Epithelial cell of esophagus (primary cell): ENCODE results near the gene WRNIP1.
A peak's percentile ranks its signal among the peaks of the same experiment; 100 is the strongest.
"Not testable (repeated sequence)": the region's sequence is repeated elsewhere in the genome, so short reads cannot be mapped to it uniquely, and the experiment has no call there.

Source experiments
- DNase-seq: peaks from one replicate; pipeline ENCODE4 v3.0.0; 2010; ENCODE audit warnings: low read depth
- H3K4me3 ChIP-seq: 2 replicates; pipeline ENCODE4 v1.5.1; 2011; ENCODE audit warnings: mild to moderate bottlenecking, low read length, control low read depth
- CTCF ChIP-seq: IDR thresholded peaks from 2 replicates; pipeline ENCODE4 v1.5.1; 2011; ENCODE audit warnings: low read depth, mild to moderate bottlenecking, low read length, control low read depth, inconsistent platforms; ENCODE audit not compliant: insufficient read depth; ENCODE audit errors: missing control alignments

Gene WRNIP1

GRCh38 chr6:2760882-2761842, 4.0 kb upstream of the WRNIP1 start:
- peak; percentile 63 for DNase-seq
- no peak overlapping the region for H3K4me3 ChIP-seq
- peak; percentile 24 for TF ChIP-seq CTCF

GRCh38 chr6:2762868-2763267, 2.3 kb upstream of the WRNIP1 start:
- not testable (repeated sequence) for DNase-seq, H3K4me3 ChIP-seq

GRCh38 chr6:2763345-2763841, 1.8 kb upstream of the WRNIP1 start:
- no peak overlapping the region for H3K4me3 ChIP-seq
- DNase-seq: no peak
- no peak for TF ChIP-seq CTCF

GRCh38 chr6:2763876-2764540, 1.2 kb upstream of the WRNIP1 start:
- TF ChIP-seq CTCF: no peak
- peak overlapping the region; percentile 64 for H3K4me3 ChIP-seq
- no peak for DNase-seq

GRCh38 chr6:2764610-2765165, 505 bp upstream of the WRNIP1 start:
- no peak for TF ChIP-seq CTCF
- DNase-seq: peak; percentile 72
- H3K4me3 ChIP-seq: peak overlapping the region; percentile 64

- peak overlapping the region; percentile 84 for H3K4me3 ChIP-seq
- DNase-seq: peak; percentile 60
- no peak for TF ChIP-seq CTCF
These were observed 938 bp downstream of the WRNIP1 start for GRCh38 chr6:2765896-2766766.
